Activated naive CD8-positive, alpha-beta T cell treated with anti-CD3 and anti-CD28 coated beads, Interleukin-2, amount 10 ng/mL, durations not matched to agents 7 days and 5 days (primary cell): ENCODE data around the gene MYO1B. TPM values are rescaled to one million over a fixed set of nuclear protein-coding genes. Genes with fewer than 3 reads are reported as not detected.

Experiments
- ATAC-seq: fragments of 150-1000 bp; cut with Tn5 transposase; one replicate; pipeline ENCODE4 v1.10.0; 2021; ENCODE audit warnings: low read depth, moderate library complexity
- POLR2A ChIA-PET: fragments of 350-600 bp; sonication (Branson Sonifier 250); formaldehyde crosslinking; loops from one replicate; lab custom pipeline; 2021; ENCODE audit warnings: antibody characterized with exemption; lab: Charles Lee
- DNase-seq: peaks from one replicate; pipeline ENCODE4 v3.0.0; 2021
- H3K27ac Mint-ChIP-seq: one replicate; pipeline ENCODE4 v1.8.0; 2022; ENCODE audit warnings: mild to moderate bottlenecking, mixed read lengths
- H3K27me3 Mint-ChIP-seq: one replicate; pipeline ENCODE4 v1.8.0; 2022; ENCODE audit warnings: mild to moderate bottlenecking, moderate library complexity, mixed read lengths
- H3K36me3 Mint-ChIP-seq: one replicate; pipeline ENCODE4 v1.8.0; 2021; ENCODE audit warnings: mild to moderate bottlenecking, mixed read lengths
- H3K4me1 Mint-ChIP-seq: one replicate; pipeline ENCODE4 v1.8.0; 2021; ENCODE audit warnings: mixed read lengths
- H3K4me3 Mint-ChIP-seq: one replicate; pipeline ENCODE4 v1.8.0; 2022; ENCODE audit warnings: mild to moderate bottlenecking, moderate library complexity, mixed read lengths
- H3K9me3 Mint-ChIP-seq: one replicate; pipeline ENCODE4 v1.8.0; 2021; ENCODE audit warnings: mixed read lengths
- total RNA-seq, 2 experiments: library from RNA; stranded (reverse); gene quantifications; one replicate each; pipeline ENCODE4 v1.2.3, GENCODE V29; 2021

The MYO1B gene
- total RNA-seq, 2 experiments from 2014 or later, result 3.2 to 3.9 TPM

GRCh38 chr2:191252699-191253098 lies 7.5 kb downstream of the MYO1B start:
- no peak for ATAC-seq

GRCh38 chr2:191253476-191253875 lies 8.3 kb downstream of the MYO1B start:
- Mint-ChIP-seq H3K27ac (no peak overlapping the region), H3K4me1 (no peaks in the 10 kb centered on the region), H3K4me3 (no peak overlapping the region), H3K36me3 (no peaks in the 10 kb centered on the region), H3K27me3 (no peaks in the 10 kb centered on the region), H3K9me3 (no peaks in the 10 kb centered on the region)
- no peak for DNase-seq
- POLR2A ChIA-PET, result no interaction called here
- ATAC-seq, result no peak

More at GRCh38 chr2:191252699-191253098, 7.5 kb downstream of the MYO1B start:
- no peaks in the 10 kb centered on the region for H3K36me3 Mint-ChIP-seq
- no peaks in the 10 kb centered on the region for H3K9me3 Mint-ChIP-seq
- no peaks in the 10 kb centered on the region for H3K4me1 Mint-ChIP-seq
- peaks cover 3% of the 10 kb centered on the region for H3K27me3 Mint-ChIP-seq
- POLR2A ChIA-PET, result no interaction called here
- H3K27ac Mint-ChIP-seq, result no peak overlapping the region
- no peak overlapping the region for H3K4me3 Mint-ChIP-seq
- no peak for DNase-seq

- H3K27ac Mint-ChIP-seq, result no peak overlapping the region
- no peaks in the 10 kb centered on the region for H3K36me3 Mint-ChIP-seq
- no peak for DNase-seq
- H3K9me3 Mint-ChIP-seq, result no peaks in the 10 kb centered on the region
- POLR2A ChIA-PET, result no interaction called here
- no peaks in the 10 kb centered on the region for H3K4me1 Mint-ChIP-seq
- no peaks in the 10 kb centered on the region for H3K27me3 Mint-ChIP-seq
- no peak for ATAC-seq
- H3K4me3 Mint-ChIP-seq, result no peak overlapping the region
Observed at GRCh38 chr2:191255271-191255670, 10.1 kb downstream of the MYO1B start.

- no peaks in the 10 kb centered on the region for H3K9me3 Mint-ChIP-seq
- H3K4me1 Mint-ChIP-seq, result no peaks in the 10 kb centered on the region
- POLR2A ChIA-PET, result no interaction called here
- H3K4me3 Mint-ChIP-seq, result no peak overlapping the region
- no peak overlapping the region for H3K27ac Mint-ChIP-seq
- ATAC-seq, result no peak
- H3K36me3 Mint-ChIP-seq, result no peaks in the 10 kb centered on the region
- H3K27me3 Mint-ChIP-seq, result no peaks in the 10 kb centered on the region
- DNase-seq, result no peak
Observed at GRCh38 chr2:191255756-191256312, 10.6 kb downstream of the MYO1B start.

GRCh38 chr2:191257934-191258333 lies 12.7 kb downstream of the MYO1B start:
- no peak for DNase-seq
- Mint-ChIP-seq H3K4me1 (no peaks in the 10 kb centered on the region), H3K27ac (no peak overlapping the region), H3K36me3 (no peaks in the 10 kb centered on the region), H3K4me3 (no peak overlapping the region), H3K27me3 (no peaks in the 10 kb centered on the region), H3K9me3 (no peaks in the 10 kb centered on the region)
- POLR2A ChIA-PET, result no interaction called here
- no peak for ATAC-seq

DNA sequence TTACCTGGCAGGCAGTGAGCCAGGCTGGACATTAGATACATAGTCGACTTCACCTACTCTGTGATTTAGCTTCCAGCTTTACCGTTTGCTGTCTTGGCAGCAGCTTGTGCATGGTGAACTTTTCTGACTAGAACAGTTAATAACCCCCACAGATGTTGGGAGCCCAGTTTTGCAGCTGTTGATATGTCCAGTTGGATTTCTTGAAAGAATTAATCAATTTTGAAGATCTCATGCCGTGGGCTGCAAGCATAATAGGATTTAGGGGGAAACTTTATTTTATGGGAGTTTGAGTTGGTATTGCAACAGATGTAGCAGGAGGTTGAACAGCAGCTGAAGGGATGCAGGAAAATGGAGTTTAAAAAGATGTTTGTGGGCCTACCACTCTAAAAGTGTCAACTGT lies 13.8 kb downstream of the MYO1B start:
- POLR2A ChIA-PET, result no interaction called here
- Mint-ChIP-seq H3K4me3 (no peak overlapping the region), H3K36me3 (no peaks in the 10 kb centered on the region), H3K9me3 (no peaks in the 10 kb centered on the region), H3K4me1 (no peaks in the 10 kb centered on the region), H3K27ac (no peak overlapping the region), H3K27me3 (no peaks in the 10 kb centered on the region)
- DNase-seq (no peak), ATAC-seq (no peak)

- H3K9me3 Mint-ChIP-seq, result no peaks in the 10 kb centered on the region
- H3K36me3 Mint-ChIP-seq, result no peaks in the 10 kb centered on the region
- no peaks in the 10 kb centered on the region for H3K27me3 Mint-ChIP-seq
- H3K4me3 Mint-ChIP-seq, result no peak overlapping the region
- POLR2A ChIA-PET, result no interaction called here
- H3K27ac Mint-ChIP-seq, result no peak overlapping the region
- ATAC-seq (no peak), DNase-seq (no peak)
- no peaks in the 10 kb centered on the region for H3K4me1 Mint-ChIP-seq
Observed at GRCh38 chr2:191262436-191262835, 17.2 kb downstream of the MYO1B start.

DNA sequence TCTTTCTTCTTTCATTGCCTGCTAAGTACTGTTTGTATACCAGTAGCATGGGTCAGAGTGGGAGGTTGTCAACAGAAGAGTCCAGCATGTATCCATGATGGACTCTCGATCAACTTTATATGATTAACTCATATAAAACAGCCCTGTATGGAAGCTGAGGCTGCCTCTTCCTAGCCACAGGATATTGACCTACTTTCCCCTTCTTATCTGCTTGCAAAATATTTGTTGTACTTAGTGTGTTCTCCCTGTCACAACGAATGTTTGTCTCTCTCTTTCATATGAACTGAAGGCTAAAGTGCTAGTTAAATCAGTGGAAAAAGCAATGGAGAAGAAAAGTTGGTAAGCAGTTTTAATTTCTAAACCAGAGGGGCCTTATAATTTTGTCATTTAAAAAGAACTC lies 17.8 kb downstream of the MYO1B start:
- Mint-ChIP-seq H3K27ac (no peak overlapping the region), H3K4me1 (no peaks in the 10 kb centered on the region), H3K27me3 (no peaks in the 10 kb centered on the region), H3K4me3 (no peak overlapping the region), H3K36me3 (no peaks in the 10 kb centered on the region), H3K9me3 (peaks cover 2% of the 10 kb centered on the region)
- DNase-seq (no peak), ATAC-seq (no peak)
- POLR2A ChIA-PET, result no interaction called here

- Mint-ChIP-seq H3K4me1 (no peaks in the 10 kb centered on the region), H3K27ac (no peak overlapping the region), H3K27me3 (peaks cover 3% of the 10 kb centered on the region), H3K9me3 (peaks cover 2% of the 10 kb centered on the region), H3K36me3 (no peaks in the 10 kb centered on the region), H3K4me3 (no peak overlapping the region)
- POLR2A ChIA-PET, result no interaction called here
- no peak for ATAC-seq
- DNase-seq, result no peak
Observed at GRCh38 chr2:191264647-191265081, 19.5 kb downstream of the MYO1B start.

GRCh38 chr2:191265311-191266170 lies 20.3 kb downstream of the MYO1B start:
- Mint-ChIP-seq H3K4me1 (no peaks in the 10 kb centered on the region), H3K27ac (no peak overlapping the region), H3K9me3 (peaks cover 2% of the 10 kb centered on the region), H3K4me3 (no peak overlapping the region), H3K36me3 (no peaks in the 10 kb centered on the region), H3K27me3 (peaks cover 3% of the 10 kb centered on the region)
- POLR2A ChIA-PET, result no interaction called here
- DNase-seq, result no peak
- no peak for ATAC-seq

DNA sequence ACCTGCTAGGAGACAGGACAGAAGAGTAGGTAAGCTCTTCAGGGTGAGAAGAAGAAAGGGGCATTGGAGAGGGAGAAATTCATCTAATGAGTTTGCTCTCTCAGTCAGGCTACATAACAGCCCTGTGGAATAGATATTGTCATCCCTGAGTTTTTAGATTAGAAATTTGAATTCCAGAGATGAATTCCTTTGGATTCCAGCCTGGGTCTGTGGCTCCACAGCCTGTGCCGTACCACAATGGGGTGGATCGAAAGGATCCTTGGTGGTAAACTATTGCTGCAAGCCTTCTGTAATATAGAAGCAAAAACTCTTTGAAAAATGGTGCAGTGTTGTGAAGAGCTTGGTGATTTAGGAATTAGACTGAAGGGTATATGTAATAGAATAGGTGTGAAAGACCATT lies 21.0 kb downstream of the MYO1B start:
- Mint-ChIP-seq H3K4me3 (no peak overlapping the region), H3K4me1 (no peaks in the 10 kb centered on the region), H3K36me3 (no peaks in the 10 kb centered on the region), H3K9me3 (peaks cover 2% of the 10 kb centered on the region), H3K27me3 (peaks cover 3% of the 10 kb centered on the region), H3K27ac (no peak overlapping the region)
- no peak for DNase-seq
- POLR2A ChIA-PET, result no interaction called here
- no peak for ATAC-seq

DNA sequence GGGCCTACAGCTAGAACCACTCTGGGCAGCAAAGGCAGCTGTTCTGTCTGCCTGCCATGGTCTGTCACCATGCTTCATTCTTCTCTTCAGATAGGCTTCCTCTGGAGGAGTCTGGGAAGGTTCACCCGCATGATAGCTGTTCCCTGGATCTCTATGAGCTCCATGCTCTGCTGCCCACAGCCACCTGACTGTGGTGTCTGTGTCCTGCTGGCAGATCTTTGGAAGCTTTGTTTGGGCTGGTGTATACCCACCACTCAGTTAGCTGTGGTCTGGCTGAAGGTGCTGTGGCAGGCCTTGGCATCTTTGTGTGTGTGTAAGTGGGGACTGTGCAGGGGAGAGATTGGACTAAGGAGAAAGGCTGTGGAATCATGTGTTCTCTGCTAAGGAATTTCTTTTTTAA lies 23.4 kb downstream of the MYO1B start:
- H3K9me3 Mint-ChIP-seq, result peaks cover 2% of the 10 kb centered on the region
- H3K4me3 Mint-ChIP-seq, result no peak overlapping the region
- ATAC-seq (no peak), DNase-seq (no peak)
- H3K36me3 Mint-ChIP-seq, result no peaks in the 10 kb centered on the region
- H3K27me3 Mint-ChIP-seq, result peaks cover 3% of the 10 kb centered on the region
- no peak overlapping the region for H3K27ac Mint-ChIP-seq
- POLR2A ChIA-PET, result no interaction called here
- no peaks in the 10 kb centered on the region for H3K4me1 Mint-ChIP-seq

- Mint-ChIP-seq H3K27me3 (peaks cover 3% of the 10 kb centered on the region), H3K27ac (no peak overlapping the region), H3K4me1 (no peaks in the 10 kb centered on the region), H3K9me3 (peaks cover 2% of the 10 kb centered on the region), H3K4me3 (no peak overlapping the region), H3K36me3 (no peaks in the 10 kb centered on the region)
- no peak for DNase-seq
- ATAC-seq, result no peak
- POLR2A ChIA-PET, result no interaction called here
Observed at GRCh38 chr2:191270306-191271161, 25.3 kb downstream of the MYO1B start.
